Heart right ventricle (tissue), 16 donors: ENCODE measurements around the gene GMEB1. TPM values are rescaled to one million over a fixed set of nuclear protein-coding genes. Genes with fewer than 3 reads are reported as not detected.
"Not testable (repeated sequence)": the region's sequence is repeated elsewhere in the genome, so short reads cannot be mapped to it uniquely, and the experiment has no call there.

Experiments
- ATAC-seq, 8 donors: fragments of 200-7000 bp; cut with Tn5 transposase; one replicate each; pipeline ENCODE4 v1.9.1; 2020; ENCODE audit warnings: mild to moderate bottlenecking in 8 of 8, moderate library complexity in 8 of 8, moderate number of reproducible peaks in 1 of 8
- DNase-seq, 2 donors: peaks; one replicate each; pipeline ENCODE4 v3.0.0-alpha.2; 2020
- H3K27ac ChIP-seq, 10 donors: fragments of 200-600 bp; sonication (generic) in 2 of 10; one replicate each; pipeline versions ENCODE4 v1.5.0 to v1.8.0; 2020 to 2022; ENCODE audit warnings: mild to moderate bottlenecking in 3 of 10
- H3K27me3 ChIP-seq, 7 donors: fragments of 200-600 bp; one replicate each; pipeline ENCODE4 v1.8.0; 2021 to 2022; ENCODE audit warnings: mild to moderate bottlenecking in 2 of 7
- H3K36me3 ChIP-seq, 9 donors: fragments of 200-600 bp; sonication (generic) in 1 of 9; one replicate each; pipeline versions ENCODE4 v1.5.0 to v1.8.0; 2020 to 2022; ENCODE audit warnings: mild to moderate bottlenecking in 2 of 9
- H3K4me1 ChIP-seq, 9 donors: fragments of 200-600 bp; sonication (generic) in 1 of 9; one replicate each; pipeline versions ENCODE4 v1.5.0 to v1.8.0; 2020 to 2022; ENCODE audit warnings: mild to moderate bottlenecking in 4 of 9
- H3K4me3 ChIP-seq, 10 donors: fragments of 200-600 bp; sonication (generic) in 2 of 10; one replicate each; pipeline versions ENCODE4 v1.5.0 to v1.8.0; 2020 to 2022; ENCODE audit warnings: mild to moderate bottlenecking in 7 of 10, moderate library complexity in 2 of 10
- H3K9me3 ChIP-seq, 11 donors: fragments of 200-600 bp in 10 of 11; sonication (generic) in 2 of 11; one replicate each; pipeline versions ENCODE4 v1.5.0 to v1.8.0; 2013 to 2022; ENCODE audit warnings: mild to moderate bottlenecking in 2 of 11, control low read depth in 1 of 11, moderate library complexity in 1 of 11
- CTCF ChIP-seq, 9 donors: fragments of 200-600 bp; sonication (generic) in 2 of 9; IDR thresholded peaks; one replicate each; pipeline versions ENCODE4 v1.5.0 to v1.8.0; 2021 to 2022; ENCODE audit warnings: antibody characterized with exemption in 9 of 9, mild to moderate bottlenecking in 5 of 9, moderate library complexity in 1 of 9
- WGBS, 2 donors: extraction: QIAGEN DNeasy Blood & Tissue Kit; methylation state at CpG; one replicate each; pipeline ENCODE4 v1.1.7; 2013; ENCODE audit warnings: inconsistent platforms in 1 of 2; 5-methylcytosine and 5-hydroxymethylcytosine counted together
- intact Hi-C, 10 donors: fragments of 100-400 bp; cut with DNase I; formaldehyde crosslinking; loops; one replicate each; pipeline versions ENCODE4 v1.11.1 to v1.14.2; 2022
- polyA plus RNA-seq, 2 donors: library from polyadenylated mRNA; stranded (reverse); fragments of 200-250 nt; gene quantifications; one replicate each; pipeline ENCODE4 v1.2.3, GENCODE V29; 2013
- total RNA-seq, 10 donors: library from RNA; stranded (reverse); fragmentation: NEBNext Ultra II Directional in 3 of 10; extraction: Animal tissue kit (Norgen Biotek cat#: 25700) in 3 of 10; gene quantifications; one replicate each; pipeline versions ENCODE4 v1.2.1 to v1.2.4, GENCODE V29; 2021 to 2023
- donor health status: Arrhythmogenic right ventricular cardiomyopathy.
- donor health status: ischemic (EF 13 %, LVEDD 7.1; RV severe dilation, severe dysfunction).
- donor health status: healthy with polysubstance abuse.
- donor health status: DM: no; HTN: yes; CAD: no.
- donor health status: DM: no; HTN: no; CAD: no.
- donor health status: ischemic (EF 25% LVEDD 6.9; RV normal size, moderate dysfunction).
- donor health status: ischemic (EF 25% LVEDD 5.7; RV mildly dilated, moderate dysfunction).
- donor health status: healthy.
- donor health status: DM: yes; HTN: yes; CAD: no.
- donor health status: Ischemic cardiomyopathy.
- donor health status: ischemic (EF 35%, LVEDD 5.7; RV mildly dilated, moderate dysfunction).
- donor health status: nonischemic (EF 11% LVEDD 7.7; RV severe dilation, severe dysfunction).
- donor health status: DM: yes; HTN: yes; CAD: no.
- donor health status: PGD.
- donor health status: ischemic (EF 29% LVEDD 5.4; RV normal size, mild dysfunction).
- donor health status: nonischemic (EF 23%, LVEDD 6.1; RV moderate dilation, normal function).

The GMEB1 gene
- total and polyA plus RNA-seq, 12 donors, result 2.0 to 7.4 (median 6.3) TPM

- WGBS, 2 donors, result 76 to 95% methylated on average over 3 of the region's 3 CpGs
- TF ChIP-seq CTCF (IDR thresholded peaks at IDR 0.05), result no peak
- no peak for ATAC-seq
- no peaks in the 10 kb centered on the region for H3K36me3 ChIP-seq
- no peak for DNase-seq
- H3K9me3 ChIP-seq, result no peaks in the 10 kb centered on the region
- H3K4me3 ChIP-seq, result peak overlapping the region in 1 of 10 donors; percentile 68
- H3K27ac ChIP-seq, result peak overlapping the region in 7 of 10 donors; percentile 86 to 95 (median 91)
- H3K27me3 ChIP-seq, result no peaks in the 10 kb centered on the region
- peaks cover 8 to 55% (median 46%) of the 10 kb centered on the region in 9 donors for H3K4me1 ChIP-seq
- intact Hi-C loops, result loop anchor here in 7 of 10 donors (5.0 to 10.0 kb wide), 7 partner anchors 93 to 538 kb away; partner anchors contain the start of genes YTHDF2 (in 2 of the 7) and SRSF4 (in 1 of the 7)
These were observed 24.1 kb upstream of the GMEB1 start for GRCh38 chr1:28644494-28644893.

GRCh38 chr1:28645406-28645805, 23.2 kb upstream of the GMEB1 start:
- not testable (repeated sequence) for H3K27ac ChIP-seq, ATAC-seq, H3K9me3 ChIP-seq, H3K36me3 ChIP-seq, DNase-seq, H3K27me3 ChIP-seq, H3K4me3 ChIP-seq
- H3K4me1 ChIP-seq, result peaks cover 8 to 54% (median 44%) of the 10 kb centered on the region in 9 donors
- 96 to 97% methylated on average over 11 of the region's 11 CpGs for WGBS, 2 donors
- intact Hi-C loops, result loop anchor here in 7 of 10 donors (5.0 to 10.0 kb wide), 5 partner anchors 92 to 401 kb away; partner anchors contain the start of gene YTHDF2 (in 2 of the 7)

GRCh38 chr1:28646040-28646439, 22.5 kb upstream of the GMEB1 start:
- H3K4me3 ChIP-seq, result no peak overlapping the region
- ATAC-seq, result no peak
- H3K27ac ChIP-seq, result no peak overlapping the region
- no peaks in the 10 kb centered on the region for H3K9me3 ChIP-seq
- no peaks in the 10 kb centered on the region for H3K27me3 ChIP-seq
- intact Hi-C loops, result loop anchor here in 7 of 10 donors (5.0 to 10.0 kb wide), 5 partner anchors 91 to 401 kb away; partner anchors contain the start of gene YTHDF2 (in 2 of the 7)
- no peak for TF ChIP-seq CTCF (IDR thresholded peaks at IDR 0.05)
- 79 to 94% methylated on average over 1 of the region's 1 CpG for WGBS, 2 donors
- no peak for DNase-seq
- peaks cover 8 to 49% (median 38%) of the 10 kb centered on the region in 9 donors for H3K4me1 ChIP-seq
- H3K36me3 ChIP-seq, result no peaks in the 10 kb centered on the region

GRCh38 chr1:28648008-28648473, 20.5 kb upstream of the GMEB1 start:
- DNase-seq, result peak; percentile 91 to 93
- Histone ChIP-seq H3K36me3 (no peaks in the 10 kb centered on the region), H3K27me3 (no peaks in the 10 kb centered on the region), H3K4me1 (peaks cover 8 to 36% (median 27%) of the 10 kb centered on the region in 9 donors), H3K9me3 (no peaks in the 10 kb centered on the region), H3K4me3 (peak overlapping the region in 9 of 10 donors; percentile 16 to 58 (median 47)), H3K27ac (peak overlapping the region; percentile 81 to 98 (median 92))
- TF ChIP-seq CTCF (IDR thresholded peaks at IDR 0.05), result no peak
- ATAC-seq, result peak; percentile 94 to 97 (median 97)
- 2 to 3% methylated on average over 18 of the region's 18 CpGs for WGBS, 2 donors
- intact Hi-C loops, result loop anchor here in 8 of 10 donors (1.0 to 10.0 kb wide), 7 partner anchors 20 to 403 kb away; partner anchors contain the start of genes YTHDF2 (in 3 of the 8) and GMEB1 (in 2 of the 8)
